Activated effector memory CD4-positive, alpha-beta T cell treated with anti-CD3 and anti-CD28 coated beads, Interleukin-2, amount 50 U/mL, for 16 hours (primary cell): ENCODE measurements around the gene CPA4.

ENCODE experiments used
- DNase-seq: peaks from one replicate; pipeline ENCODE4 v3.0.0-alpha.2; 2020

CPA4 gene

GRCh38 chr7:130366564-130366963 lies 73.6 kb downstream of the CPA4 start:
- peak; percentile 56 for DNase-seq

DNA sequence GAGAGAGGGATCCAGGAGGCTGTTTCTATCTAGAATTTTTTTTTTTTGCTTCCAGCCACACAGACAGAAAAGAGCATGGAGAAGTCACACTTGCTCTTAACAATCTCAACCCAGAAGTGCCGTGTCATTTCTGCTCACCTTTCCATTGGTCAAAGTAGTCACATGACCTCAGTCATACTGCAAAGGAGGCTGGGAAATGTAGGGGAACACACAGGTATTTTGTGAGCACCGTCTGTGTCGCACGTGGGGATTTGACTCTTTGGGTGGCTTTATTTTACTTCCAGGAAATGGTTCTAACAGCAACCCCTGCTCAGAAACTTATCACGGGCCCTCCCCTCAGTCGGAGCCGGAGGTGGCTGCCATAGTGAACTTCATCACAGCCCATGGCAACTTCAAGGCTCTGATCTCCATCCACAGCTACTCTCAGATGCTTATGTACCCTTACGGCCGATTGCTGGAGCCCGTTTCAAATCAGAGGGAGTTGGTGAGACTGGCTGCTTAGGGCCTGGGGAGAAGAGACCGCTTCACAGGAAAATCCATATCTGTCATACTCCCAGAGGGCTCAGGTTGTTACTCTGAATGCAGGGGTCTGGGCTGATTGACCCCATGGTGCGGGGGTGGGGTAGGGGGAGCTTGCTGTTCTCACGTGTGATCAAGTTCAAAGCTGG lies 74.3 kb downstream of the CPA4 start:
- peak; percentile 65 for DNase-seq

DNA sequence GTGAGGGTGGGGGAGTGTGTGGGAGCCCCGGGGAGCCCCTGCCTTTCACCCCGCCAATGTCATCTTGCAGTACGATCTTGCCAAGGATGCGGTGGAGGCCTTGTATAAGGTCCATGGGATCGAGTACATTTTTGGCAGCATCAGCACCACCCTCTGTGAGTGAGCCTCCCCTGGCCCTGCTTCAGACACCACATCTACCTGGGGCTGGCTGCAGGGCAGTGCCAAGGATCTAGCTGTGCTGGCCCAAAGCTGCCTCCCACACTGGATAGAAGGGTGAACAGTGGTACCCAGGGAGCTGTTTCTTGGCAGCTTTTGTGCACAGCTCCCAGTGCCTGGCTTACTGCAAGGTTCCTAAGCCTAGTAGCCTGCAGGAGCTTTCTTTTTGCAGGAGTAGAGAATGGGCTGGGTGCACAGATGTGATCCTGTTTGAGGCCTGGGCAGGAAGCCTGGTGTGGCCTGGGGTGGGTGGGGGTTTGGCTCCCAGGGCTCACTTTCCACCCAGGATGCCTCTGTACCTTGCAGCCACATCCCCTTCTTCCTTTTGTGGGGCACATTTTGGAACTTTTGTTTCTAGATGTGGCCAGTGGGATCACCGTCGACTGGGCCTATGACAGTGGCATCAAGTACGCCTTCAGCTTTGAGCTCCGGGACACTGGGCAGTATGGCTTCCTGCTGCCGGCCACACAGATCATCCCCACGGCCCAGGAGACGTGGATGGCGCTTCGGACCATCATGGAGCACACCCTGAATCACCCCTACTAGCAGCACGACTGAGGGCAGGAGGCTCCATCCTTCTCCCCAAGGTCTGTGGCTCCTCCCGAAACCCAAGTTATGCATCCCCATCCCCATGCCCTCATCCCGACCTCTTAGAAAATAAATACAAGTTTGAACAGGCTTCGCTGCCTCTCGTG lies 75.1 kb downstream of the CPA4 start:
- peak; percentile 44 for DNase-seq

DNA sequence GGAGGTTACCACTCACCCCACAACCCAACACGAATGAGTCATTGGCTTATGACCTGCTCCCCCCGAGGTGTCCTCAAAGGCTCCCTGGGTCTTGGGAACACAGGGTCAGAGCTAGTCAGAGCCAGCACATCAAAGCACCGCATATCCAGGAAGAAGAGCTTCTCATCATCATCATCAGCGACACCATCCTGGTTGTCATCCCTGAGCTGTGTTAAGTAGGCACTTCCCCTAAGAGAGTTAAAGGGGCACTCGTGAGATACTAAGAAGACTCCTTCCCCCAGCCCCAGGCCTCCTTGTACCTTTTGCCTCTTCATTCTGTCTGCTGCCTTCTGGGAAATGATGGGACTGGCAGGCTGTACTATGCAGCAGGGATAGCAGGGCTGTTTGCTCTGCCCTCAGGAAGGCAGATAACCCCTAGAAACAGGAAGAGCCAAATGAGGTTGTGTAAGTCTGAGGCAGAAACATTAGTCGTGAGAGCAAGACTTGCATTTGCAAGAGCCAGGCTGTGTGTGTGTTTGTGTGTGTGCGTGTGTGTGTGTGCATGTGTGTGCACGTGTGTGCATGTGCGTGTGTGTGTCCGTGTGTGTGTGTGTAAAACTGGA lies 76.2 kb downstream of the CPA4 start:
- no peak for DNase-seq

GRCh38 chr7:130369831-130370550 lies 77.0 kb downstream of the CPA4 start:
- DNase-seq, result no peak

- no peak for DNase-seq
Measured at GRCh38 chr7:130371046-130371445, 78.1 kb downstream of the CPA4 start.

DNA sequence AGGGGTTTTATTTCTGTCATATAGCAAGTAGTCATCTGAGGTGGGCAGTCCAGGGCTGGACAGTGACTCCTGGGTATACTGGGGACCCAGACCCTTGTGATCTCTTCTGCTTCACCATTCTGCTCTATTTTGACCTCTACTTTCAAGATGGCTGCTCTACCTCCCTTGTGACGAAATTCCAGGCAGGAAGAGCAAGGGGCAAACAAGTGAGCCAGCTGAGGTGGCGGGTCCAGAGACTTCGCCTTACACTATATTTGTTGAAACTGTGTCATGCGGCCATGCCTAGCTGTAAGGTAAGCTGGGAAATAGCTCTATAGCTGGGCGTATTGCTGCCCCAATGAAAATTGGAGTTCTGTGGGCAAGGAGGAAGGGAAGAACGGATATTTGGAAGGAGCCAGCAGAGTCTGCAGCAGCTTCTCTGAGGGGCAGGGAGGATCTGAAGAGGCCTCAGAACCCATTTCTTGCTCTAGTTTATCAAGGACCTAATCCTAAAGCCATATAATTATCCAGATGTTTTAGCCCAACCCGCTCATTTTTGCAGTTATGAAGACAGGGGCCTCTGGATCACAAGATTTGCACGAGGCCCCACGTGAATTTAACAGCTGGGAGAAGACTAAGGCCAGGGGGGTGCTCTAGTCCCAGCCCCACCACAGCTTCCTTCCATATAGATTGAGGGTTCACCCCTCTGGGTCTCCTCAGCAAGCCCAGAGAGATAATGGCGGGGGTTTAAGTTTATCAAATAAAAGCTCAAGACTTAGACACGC lies 79.6 kb downstream of the CPA4 start:
- peak; percentile 31 for DNase-seq
